ENCODE results near the gene MXD3.
"Not testable (repeated sequence)": the region's sequence is repeated elsewhere in the genome, so short reads cannot be mapped to it uniquely, and the experiment has no call there.

The MXD3 gene, protein sequence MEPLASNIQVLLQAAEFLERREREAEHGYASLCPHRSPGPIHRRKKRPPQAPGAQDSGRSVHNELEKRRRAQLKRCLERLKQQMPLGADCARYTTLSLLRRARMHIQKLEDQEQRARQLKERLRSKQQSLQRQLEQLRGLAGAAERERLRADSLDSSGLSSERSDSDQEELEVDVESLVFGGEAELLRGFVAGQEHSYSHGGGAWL

DNA sequence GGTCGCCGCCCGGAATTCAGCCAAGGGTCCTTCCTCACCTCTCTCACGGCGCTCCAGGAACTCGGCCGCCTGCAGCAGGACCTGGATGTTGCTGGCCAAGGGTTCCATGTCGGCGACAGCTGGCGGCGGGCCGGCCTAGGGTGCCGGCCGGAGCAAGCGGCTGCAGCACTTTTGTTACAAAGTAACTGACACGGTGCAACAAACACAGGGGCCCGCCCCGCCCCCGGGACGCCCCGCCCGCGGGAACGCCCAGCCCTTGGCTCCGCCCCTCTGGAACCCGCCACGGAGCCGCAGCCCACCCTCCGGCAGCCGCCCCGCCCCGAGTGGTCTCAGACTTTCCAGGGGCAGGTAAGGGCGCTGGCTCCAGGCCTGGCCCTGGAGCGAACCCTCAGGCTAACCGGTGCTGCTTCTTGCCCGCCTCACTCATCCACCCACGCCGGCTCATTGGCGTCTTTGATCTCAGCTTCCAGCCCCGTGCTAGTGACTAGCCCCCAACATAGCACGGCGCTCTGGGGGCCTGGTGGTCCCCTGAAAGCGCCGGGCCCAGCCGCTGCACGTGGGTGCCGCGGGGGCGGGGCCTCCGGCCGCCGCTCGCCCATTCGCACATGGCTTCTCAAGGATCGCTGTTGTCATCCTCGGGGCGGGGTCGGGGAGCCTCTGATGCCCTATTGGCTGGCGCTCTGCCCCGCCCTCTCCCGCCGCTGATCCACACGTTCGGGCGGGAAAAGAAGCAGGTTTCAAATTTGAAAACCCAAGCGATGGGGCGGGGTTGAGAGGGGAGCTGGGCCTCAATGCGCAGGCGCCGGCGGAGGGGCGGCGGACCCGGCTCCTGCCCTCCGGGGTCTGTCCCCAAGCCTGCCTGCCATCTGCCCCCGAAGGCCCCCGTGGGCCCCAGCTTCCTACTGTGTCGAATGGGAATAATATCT, at the start of gene MXD3:
Gene MXD3, minus strand, starts transcription at position 176 of the 926 bp plus-strand sequence. Its CDS starts 68 bp downstream, at position 108.
- Mint-ChIP-seq H3K9me3 (no peaks in the 10 kb centered on the region), H3K4me3 (peak within 1 kb of the TSS; percentile 87), H3K27ac (peak within 1 kb of the TSS; percentile 4), H3K4me1 (peaks cover 22% of the 10 kb centered on the region), H3K36me3 (peaks cover under 1% of the 10 kb centered on the region), H3K27me3 (no peaks in the 10 kb centered on the region)
- DNase-seq (ENCODE audit: low spot score in 2 of 2) = peak; percentile 83 to 92
- ATAC-seq (ENCODE audit: low read depth) = peak; percentile 87

DNA sequence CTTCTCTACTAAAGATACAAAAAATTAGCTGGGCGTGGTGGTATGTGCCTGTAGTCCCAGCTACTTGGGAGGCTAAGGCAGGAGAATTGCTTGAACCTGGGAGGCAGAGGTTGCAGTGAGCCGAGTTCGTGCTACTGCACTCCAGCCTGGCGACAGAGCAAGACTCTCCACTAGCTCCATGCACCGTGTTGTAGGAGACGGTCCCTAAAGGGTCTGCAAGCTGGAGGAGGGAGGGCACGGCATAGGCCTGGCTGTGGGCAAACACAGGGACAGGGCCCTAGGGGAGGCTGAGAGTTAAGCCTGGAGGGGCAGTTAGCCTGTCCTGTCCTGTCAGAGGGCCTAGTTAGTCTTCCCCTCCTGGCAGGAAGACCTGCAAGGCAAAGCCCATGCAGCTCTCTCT, 49.0 kb upstream of the MXD3 start:
- ATAC-seq (ENCODE audit: low read depth) = not testable (repeated sequence)

DNA sequence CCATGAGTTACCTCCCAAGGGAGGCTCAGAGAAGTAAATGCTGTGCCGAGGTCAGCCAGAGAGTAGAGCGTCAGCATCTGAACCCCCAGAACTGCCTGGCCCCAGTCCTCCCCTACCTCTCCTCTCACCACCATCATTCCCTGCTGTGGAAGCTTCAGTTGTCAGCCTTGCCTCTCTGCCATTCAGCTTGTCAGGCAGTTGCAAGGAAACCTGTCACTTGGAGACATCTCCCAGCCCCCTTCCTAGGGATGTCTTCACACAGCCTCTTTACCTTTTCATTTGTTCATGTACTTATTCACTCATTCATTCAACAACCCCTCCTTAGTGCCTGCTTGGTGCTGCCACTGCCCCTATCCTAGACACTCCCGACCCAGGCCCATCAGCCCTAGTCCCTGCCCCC, 48.2 kb upstream of the MXD3 start:
- ATAC-seq (ENCODE audit: low read depth) (no peak), DNase-seq (ENCODE audit: low spot score in 2 of 2) (no peak)
- Mint-ChIP-seq H3K36me3 (peaks cover 5% of the 10 kb centered on the region), H3K27me3 (no peaks in the 10 kb centered on the region), H3K9me3 (no peaks in the 10 kb centered on the region), H3K27ac (peak overlapping the region; percentile 89), H3K4me3 (peak overlapping the region; percentile 97), H3K4me1 (peaks cover 64% of the 10 kb centered on the region)

More for the DNA sequence above, 49.0 kb upstream of the MXD3 start:
- H3K9me3 Mint-ChIP-seq; H3K36me3 Mint-ChIP-seq; DNase-seq (ENCODE audit: low spot score in 2 of 2); H3K27ac Mint-ChIP-seq; H3K27me3 Mint-ChIP-seq; H3K4me3 Mint-ChIP-seq: not testable (repeated sequence)
- peaks cover 62% of the 10 kb centered on the region for H3K4me1 Mint-ChIP-seq

DNA sequence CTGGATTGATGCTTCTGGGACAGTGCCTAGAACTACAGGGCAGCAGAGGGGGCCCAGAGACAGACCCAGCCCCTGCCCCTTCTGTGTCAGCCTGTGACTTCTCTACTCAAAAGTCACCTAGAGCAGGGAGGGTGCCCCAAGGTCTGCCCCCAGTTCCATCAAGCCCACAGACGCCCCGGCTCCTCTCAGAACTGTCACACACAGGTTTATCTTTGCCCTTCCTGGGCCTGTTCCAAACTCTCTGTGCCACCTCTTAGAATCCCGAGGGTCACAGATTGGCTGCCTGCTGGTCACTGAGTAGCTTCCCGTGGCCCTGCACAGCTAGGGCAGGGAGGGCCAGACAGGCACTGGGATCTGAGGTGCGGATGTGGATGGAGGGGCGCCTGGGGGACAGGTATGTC, 47.8 kb upstream of the MXD3 start:
- Mint-ChIP-seq H3K4me3 (peak overlapping the region; percentile 97), H3K36me3 (peaks cover 5% of the 10 kb centered on the region), H3K27me3 (no peaks in the 10 kb centered on the region), H3K9me3 (peaks cover 2% of the 10 kb centered on the region), H3K27ac (peak overlapping the region; percentile 89), H3K4me1 (peaks cover 66% of the 10 kb centered on the region)
- ATAC-seq (ENCODE audit: low read depth) = no peak
- DNase-seq (ENCODE audit: low spot score in 2 of 2) = no peak

DNA sequence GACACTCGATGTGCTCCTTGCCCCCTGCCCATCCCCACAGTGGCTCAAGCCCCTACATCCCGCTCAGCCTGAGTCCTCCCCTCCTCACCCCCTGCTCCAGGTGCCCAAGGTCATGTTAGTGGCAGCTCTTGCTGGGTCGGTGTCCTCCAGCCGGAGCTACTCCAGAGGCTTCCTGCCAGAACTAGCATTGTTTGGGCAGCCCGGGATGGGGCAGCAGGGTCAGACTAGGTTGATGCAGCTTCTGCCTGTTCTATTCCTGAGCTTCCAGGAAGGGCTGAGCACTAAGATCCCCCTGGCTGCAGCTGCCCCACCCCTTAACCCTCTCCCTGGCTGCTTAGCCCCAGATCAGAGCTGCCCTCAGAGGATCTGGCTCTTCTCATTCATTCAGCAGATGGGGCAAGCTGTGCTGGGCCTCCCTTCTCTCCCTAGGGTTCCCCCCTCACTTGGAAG, 46.7 kb upstream of the MXD3 start:
- peaks cover 63% of the 10 kb centered on the region for H3K4me1 Mint-ChIP-seq
- peaks cover 5% of the 10 kb centered on the region for H3K36me3 Mint-ChIP-seq
- DNase-seq (ENCODE audit: low spot score in 2 of 2) (no peak), ATAC-seq (ENCODE audit: low read depth) (no peak)
- peak overlapping the region; percentile 89 for H3K27ac Mint-ChIP-seq
- peaks cover 2% of the 10 kb centered on the region for H3K9me3 Mint-ChIP-seq
- H3K27me3 Mint-ChIP-seq = no peaks in the 10 kb centered on the region
- peak overlapping the region; percentile 97 for H3K4me3 Mint-ChIP-seq

DNA sequence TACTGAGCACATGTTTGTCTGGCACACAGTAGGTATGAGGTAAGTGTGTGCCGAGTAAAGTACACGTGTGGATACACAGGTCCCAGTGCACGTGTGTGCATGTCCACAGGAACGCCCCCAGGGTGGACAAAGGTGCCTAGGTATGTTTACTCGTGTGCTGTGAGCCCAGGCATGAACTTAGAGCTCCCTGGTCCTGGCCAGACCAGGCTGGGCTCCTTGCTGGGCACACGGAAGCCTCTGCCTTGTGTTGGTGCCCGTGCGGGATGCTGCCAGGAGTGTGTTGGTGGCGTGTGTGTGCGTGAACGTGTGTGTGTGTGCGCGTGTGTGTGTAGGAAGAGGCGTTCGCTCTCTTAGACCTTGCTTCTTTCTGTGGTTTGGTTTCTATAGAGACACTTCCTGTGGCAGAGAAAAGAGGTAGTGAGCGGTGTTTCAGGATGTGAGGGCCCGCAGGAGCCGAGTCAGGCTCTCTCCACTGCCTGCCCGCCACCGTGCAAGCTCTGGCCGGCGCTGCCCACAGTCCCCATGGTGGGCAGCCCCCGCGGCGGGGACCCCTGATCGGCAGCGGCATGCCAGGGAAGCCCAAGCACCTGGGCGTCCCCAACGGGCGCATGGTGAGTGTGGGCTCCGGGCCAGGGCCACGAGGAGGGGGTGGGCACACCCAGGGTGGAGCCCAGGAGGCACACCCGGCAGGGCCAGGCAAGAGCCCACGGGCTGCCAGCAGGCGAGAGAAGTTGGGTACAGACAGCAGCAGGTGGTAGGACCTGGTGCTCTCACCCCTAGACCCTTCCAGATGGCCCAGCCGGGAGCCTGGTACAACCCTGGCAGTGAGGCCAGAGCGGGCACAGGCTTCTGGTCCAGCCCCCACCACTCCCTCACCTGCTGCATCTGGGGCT, 46.0 kb upstream of the MXD3 start, which contains the start of gene RGS14:
Gene RGS14, plus strand, starts transcription at position 466 of the 893 bp plus-strand sequence. Its CDS starts 101 bp downstream, at position 567.
- Mint-ChIP-seq H3K27me3 (no peaks in the 10 kb centered on the region), H3K4me3 (peak within 1 kb of the TSS; percentile 97), H3K36me3 (peaks cover 5% of the 10 kb centered on the region), H3K9me3 (peaks cover 2% of the 10 kb centered on the region), H3K4me1 (peaks cover 59% of the 10 kb centered on the region), H3K27ac (peak within 1 kb of the TSS; percentile 89)
- DNase-seq (ENCODE audit: low spot score in 2 of 2) (peak; percentile 64 to 79), ATAC-seq (ENCODE audit: low read depth) (peak; percentile 94)

DNA sequence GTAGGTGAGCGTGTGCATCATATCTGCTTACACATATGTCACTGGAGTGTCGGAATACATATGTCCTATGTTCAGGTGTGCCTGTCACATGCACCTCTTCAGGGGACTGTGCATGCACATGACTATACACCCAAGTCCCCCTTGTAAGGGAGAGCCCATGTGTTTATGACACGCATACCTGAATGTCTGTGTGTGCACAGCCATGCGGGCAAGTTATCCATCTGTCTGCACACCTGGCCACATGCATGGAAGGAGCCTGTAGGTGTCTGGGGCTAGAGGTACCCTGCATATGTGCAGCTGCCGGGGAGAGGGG, 45.4 kb upstream of the MXD3 start:
- no peaks in the 10 kb centered on the region for H3K27me3 Mint-ChIP-seq
- peaks cover 5% of the 10 kb centered on the region for H3K36me3 Mint-ChIP-seq
- H3K4me3 Mint-ChIP-seq = peak overlapping the region; percentile 97
- DNase-seq (ENCODE audit: low spot score in 2 of 2) (no peak), ATAC-seq (ENCODE audit: low read depth) (no peak)
- peaks cover 2% of the 10 kb centered on the region for H3K9me3 Mint-ChIP-seq
- peaks cover 53% of the 10 kb centered on the region for H3K4me1 Mint-ChIP-seq
- H3K27ac Mint-ChIP-seq = peak overlapping the region; percentile 89

DNA sequence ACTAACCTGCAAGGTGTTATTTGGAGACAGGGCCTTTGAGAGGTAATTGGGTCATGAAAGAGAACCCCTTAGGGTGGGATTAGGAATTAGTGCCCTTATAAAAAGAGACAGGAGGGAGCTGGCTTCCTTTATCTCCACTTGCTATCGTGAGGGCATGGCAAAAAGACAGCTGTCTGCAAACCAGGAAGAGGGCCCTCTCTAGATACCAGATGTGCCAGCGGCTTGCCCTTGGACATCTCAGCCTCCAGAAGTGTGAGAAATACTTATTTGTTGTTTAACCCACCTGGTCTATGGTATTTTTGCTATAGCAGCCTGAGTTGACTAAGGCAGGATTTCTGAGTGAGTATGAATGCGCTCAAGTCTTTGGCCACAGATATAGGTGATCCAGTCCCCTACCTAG, 45.0 kb upstream of the MXD3 start:
- peak overlapping the region; percentile 97 for H3K4me3 Mint-ChIP-seq
- peaks cover 50% of the 10 kb centered on the region for H3K4me1 Mint-ChIP-seq
- H3K36me3 Mint-ChIP-seq = peaks cover 5% of the 10 kb centered on the region
- DNase-seq (ENCODE audit: low spot score in 2 of 2) = no peak
- H3K27me3 Mint-ChIP-seq = no peaks in the 10 kb centered on the region
- H3K9me3 Mint-ChIP-seq = peaks cover 2% of the 10 kb centered on the region
- H3K27ac Mint-ChIP-seq = peak overlapping the region; percentile 89
- ATAC-seq (ENCODE audit: low read depth) = no peak

DNA sequence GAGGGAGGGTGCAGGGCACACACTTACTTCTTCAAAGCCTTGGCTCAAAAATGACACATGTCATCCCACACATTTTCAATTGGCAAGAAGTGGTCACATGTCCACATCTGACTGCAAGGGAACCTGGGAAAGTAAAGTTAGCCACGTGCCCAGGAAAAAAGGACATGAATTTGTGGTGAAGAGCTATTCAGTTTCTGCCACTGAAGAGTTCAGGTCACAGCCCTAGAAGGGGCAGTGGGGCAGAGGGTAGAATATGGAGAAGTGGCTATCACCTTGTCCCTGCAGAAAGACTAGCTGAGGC, 44.1 kb upstream of the MXD3 start:
- no peak overlapping the region for H3K27ac Mint-ChIP-seq
- no peak overlapping the region for H3K4me3 Mint-ChIP-seq
- H3K36me3 Mint-ChIP-seq = peaks cover 5% of the 10 kb centered on the region

DNA sequence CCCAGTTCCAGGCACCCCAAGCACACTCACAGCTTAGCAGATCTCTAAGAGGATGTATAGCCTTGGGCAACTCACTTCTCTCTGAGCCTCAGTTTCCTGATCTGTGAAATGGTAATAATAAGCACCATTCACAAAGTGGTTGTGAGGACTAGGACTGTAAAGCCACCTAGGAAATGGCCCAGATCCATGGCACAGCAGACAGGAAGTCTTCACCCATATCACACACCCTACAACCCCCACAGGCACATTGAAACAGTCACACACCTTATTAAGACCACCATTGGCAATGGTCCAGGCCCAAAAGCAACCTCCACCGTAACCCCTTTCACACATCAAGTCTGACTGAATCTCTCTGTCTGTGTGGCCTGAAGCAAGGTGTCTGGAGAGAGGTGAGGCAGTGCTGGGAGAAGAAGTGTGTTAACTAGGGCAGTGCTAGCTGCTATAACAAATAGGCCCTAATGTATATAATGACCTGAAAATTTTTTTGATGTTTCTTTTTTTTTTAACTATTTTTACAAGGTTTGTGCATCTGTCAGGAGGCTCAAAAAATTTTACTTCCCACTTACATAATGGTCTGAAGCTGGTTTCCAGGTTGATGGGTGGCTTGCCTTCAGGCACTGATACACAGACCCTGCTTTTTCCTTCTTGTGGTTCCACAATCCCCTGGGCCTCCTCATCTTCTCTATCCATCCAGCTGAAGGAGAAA, 43.6 kb upstream of the MXD3 start:
- H3K27ac Mint-ChIP-seq = no peak overlapping the region
- peaks cover 48% of the 10 kb centered on the region for H3K4me1 Mint-ChIP-seq
- no peaks in the 10 kb centered on the region for H3K27me3 Mint-ChIP-seq
- H3K4me3 Mint-ChIP-seq = no peak overlapping the region
- no peak for ATAC-seq (ENCODE audit: low read depth)
- H3K9me3 Mint-ChIP-seq = peaks cover 2% of the 10 kb centered on the region
- peaks cover 5% of the 10 kb centered on the region for H3K36me3 Mint-ChIP-seq
- DNase-seq (ENCODE audit: low spot score in 2 of 2) = no peak

More for the DNA sequence above, 44.1 kb upstream of the MXD3 start:
- no peak for ATAC-seq (ENCODE audit: low read depth)
- peaks cover 2% of the 10 kb centered on the region for H3K9me3 Mint-ChIP-seq
- peaks cover 47% of the 10 kb centered on the region for H3K4me1 Mint-ChIP-seq
- no peak for DNase-seq (ENCODE audit: low spot score in 2 of 2)
- no peaks in the 10 kb centered on the region for H3K27me3 Mint-ChIP-seq

DNA sequence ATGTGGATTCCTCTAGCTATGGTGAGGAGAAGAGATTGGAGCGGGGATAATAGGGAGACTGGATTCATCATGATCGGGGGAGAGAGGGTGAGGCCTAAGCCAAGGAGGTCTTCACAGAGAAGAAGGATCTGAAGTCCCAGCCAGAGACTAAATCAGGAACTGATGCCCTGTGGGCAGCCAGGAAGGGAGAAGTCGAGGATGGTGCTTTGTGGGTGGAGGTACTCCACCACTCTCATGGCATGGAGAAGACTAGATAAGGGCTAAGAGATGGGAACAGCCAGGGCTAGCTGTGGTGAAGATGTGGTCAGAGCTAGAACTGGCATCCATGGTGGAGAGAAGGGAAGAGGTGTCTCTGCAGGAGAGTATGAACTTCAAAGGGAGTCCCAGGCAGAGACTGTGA, 43.0 kb upstream of the MXD3 start:
- ATAC-seq (ENCODE audit: low read depth) (no peak), DNase-seq (ENCODE audit: low spot score in 2 of 2) (no peak)
- peaks cover 5% of the 10 kb centered on the region for H3K36me3 Mint-ChIP-seq
- H3K9me3 Mint-ChIP-seq = peaks cover 2% of the 10 kb centered on the region
- no peaks in the 10 kb centered on the region for H3K27me3 Mint-ChIP-seq
- peak overlapping the region; percentile 46 for H3K27ac Mint-ChIP-seq
- H3K4me1 Mint-ChIP-seq = peaks cover 48% of the 10 kb centered on the region
- H3K4me3 Mint-ChIP-seq = no peak overlapping the region

DNA sequence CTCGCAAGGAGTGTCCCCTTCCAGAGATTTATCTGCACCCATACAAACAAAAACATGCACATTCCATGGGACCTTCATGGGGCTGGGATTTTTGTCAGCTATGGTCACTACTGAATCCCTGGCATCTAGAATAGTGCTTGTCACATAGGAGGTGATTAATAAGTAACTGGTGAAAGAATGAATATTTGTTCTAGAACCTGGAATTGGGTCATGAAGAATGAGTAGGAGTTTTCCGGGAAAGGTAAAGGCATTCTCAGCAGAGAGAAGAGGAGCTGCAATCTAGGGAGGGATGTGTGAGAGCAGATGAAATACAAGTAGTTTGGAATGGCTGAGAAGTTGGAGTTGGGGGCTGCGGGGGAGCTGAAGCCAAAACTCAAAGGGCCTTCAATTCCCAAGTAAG, 42.6 kb upstream of the MXD3 start:
- Mint-ChIP-seq H3K9me3 (peaks cover 2% of the 10 kb centered on the region), H3K4me1 (peaks cover 46% of the 10 kb centered on the region), H3K4me3 (no peak overlapping the region), H3K36me3 (peaks cover 7% of the 10 kb centered on the region), H3K27ac (peak overlapping the region; percentile 46), H3K27me3 (no peaks in the 10 kb centered on the region)
- ATAC-seq (ENCODE audit: low read depth) (no peak), DNase-seq (ENCODE audit: low spot score in 2 of 2) (no peak)

DNA sequence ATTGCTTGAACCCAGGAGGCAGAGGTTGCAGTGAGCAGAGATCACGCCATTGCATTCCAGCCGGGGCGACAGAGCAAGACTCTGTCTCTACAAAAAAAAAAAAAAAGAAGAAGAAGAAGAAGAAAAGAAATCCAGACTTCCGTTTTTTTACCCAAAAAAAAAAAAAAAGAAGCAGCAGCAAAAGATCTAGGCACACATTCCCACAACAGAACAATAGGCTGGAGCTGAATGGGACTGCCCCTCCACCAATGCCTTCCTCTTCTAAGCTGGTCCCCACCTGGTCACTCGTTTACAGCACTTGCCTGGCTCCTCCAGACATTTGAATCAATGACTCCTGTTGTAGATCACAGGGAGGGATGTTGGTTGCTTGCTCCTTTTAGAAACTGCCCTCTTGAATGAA, 41.4 kb upstream of the MXD3 start:
- DNase-seq (ENCODE audit: low spot score in 2 of 2) (no peak), ATAC-seq (ENCODE audit: low read depth) (no peak)
- Mint-ChIP-seq H3K36me3 (peaks cover 8% of the 10 kb centered on the region), H3K4me3 (peak overlapping the region; percentile 29), H3K27ac (no peak overlapping the region), H3K27me3 (no peaks in the 10 kb centered on the region), H3K4me1 (peaks cover 41% of the 10 kb centered on the region), H3K9me3 (peaks cover 2% of the 10 kb centered on the region)

All from memory B cell (primary cell).